Endodermal cell (in vitro differentiated cells): ENCODE measurements around the gene ARMC6. TPM values are rescaled to one million over a fixed set of nuclear protein-coding genes. Genes with fewer than 3 reads are reported as not detected.

Experiments
- DNase-seq: peaks from one replicate; pipeline ENCODE4 v3.0.0-alpha.2; 2017
- H3K27ac ChIP-seq: 2 replicates; pipeline ENCODE4 v1.5.1; 2013; ENCODE audit warnings: mild to moderate bottlenecking, low read depth, low read length, moderate library complexity
- H3K27me3 ChIP-seq: 2 replicates; pipeline ENCODE4 v1.6.1; 2013; ENCODE audit warnings: mild to moderate bottlenecking, low read length, moderate library complexity; ENCODE audit not compliant: insufficient read depth, control insufficient read depth, poor library complexity, severe bottlenecking
- H3K36me3 ChIP-seq: 2 replicates; pipeline ENCODE4 v1.7.0; 2013; ENCODE audit warnings: mild to moderate bottlenecking, low read length, moderate library complexity; ENCODE audit not compliant: control insufficient read depth, insufficient read depth
- H3K4me1 ChIP-seq: one replicate; pipeline ENCODE4 v1.7.0; 2013; ENCODE audit warnings: low read length; ENCODE audit not compliant: control insufficient read depth, insufficient read depth
- H3K4me3 ChIP-seq: 2 replicates; pipeline ENCODE4 v1.5.1; 2013; ENCODE audit warnings: mild to moderate bottlenecking, low read length, moderate library complexity
- H3K9ac ChIP-seq: 2 replicates; pipeline ENCODE4 v1.6.1; 2013; ENCODE audit warnings: mild to moderate bottlenecking, low read length, moderate library complexity; ENCODE audit not compliant: poor library complexity, severe bottlenecking; ENCODE audit errors: extremely low read depth
- H3K9me3 ChIP-seq: 2 replicates; pipeline ENCODE4 v1.6.1; 2013; ENCODE audit warnings: mild to moderate bottlenecking, low read length, moderate library complexity; ENCODE audit not compliant: control insufficient read depth
- H3K27ac Mint-ChIP-seq: 2 replicates; pipeline ENCODE4 v1.8.0; 2020; ENCODE audit warnings: mixed read lengths
- H3K27me3 Mint-ChIP-seq: 2 replicates; pipeline ENCODE4 v1.8.0; 2021; ENCODE audit warnings: mild to moderate bottlenecking, mixed read lengths; ENCODE audit not compliant: insufficient read depth
- H3K36me3 Mint-ChIP-seq: 2 replicates; pipeline ENCODE4 v1.8.0; 2020; ENCODE audit warnings: low read depth, mixed read lengths
- H3K4me1 Mint-ChIP-seq: 2 replicates; pipeline ENCODE4 v1.8.0; 2020; ENCODE audit warnings: mixed read lengths
- H3K4me3 Mint-ChIP-seq: 2 replicates; pipeline ENCODE4 v1.8.0; 2020; ENCODE audit warnings: mild to moderate bottlenecking, moderate library complexity, mixed read lengths
- H3K9me3 Mint-ChIP-seq: 2 replicates; pipeline ENCODE4 v1.8.0; 2020; ENCODE audit warnings: mild to moderate bottlenecking, mixed read lengths
- CTCF ChIP-seq: fragments of 200-600 bp; sonication (generic); conservative IDR thresholded peaks from 2 replicates; pipeline ENCODE4 v1.5.0; 2021; ENCODE audit warnings: antibody characterized with exemption, mild to moderate bottlenecking
- WGBS, 2 experiments: methylation state at CpG; one replicate each; pipeline versions ENCODE4 v1.1.5 to v1.1.7; 2013; ENCODE audit warnings: missing lambda C conversion rate in 2 of 2, mixed read lengths in 1 of 2; ENCODE audit not compliant: insufficient coverage in 1 of 2, insufficient read length in 1 of 2; 5-methylcytosine and 5-hydroxymethylcytosine counted together
- total RNA-seq, 2 donors: library from RNA; stranded (reverse); fragmentation: NEBNext Ultra II Directional in 1 of 2; extraction: Animal tissue kit (Norgen Biotek cat#: 25700) in 1 of 2; gene quantifications; 2 replicates in 1 of 2; 3 replicates in 1 of 2; pipeline ENCODE4 v1.2.1, GENCODE V29; 2021

The ARMC6 gene
- total RNA-seq, 2 donors from 2014 or later = 26.1 to 37.8 TPM

GRCh38 chr19:19083413-19084178 lies 50.2 kb downstream of the ARMC6 start:
- whole genome bisulfite sequencing, 2 experiments = 86 to 92% methylated on average over 3 to 10 of the region's 10 CpGs
- Histone ChIP-seq H3K4me3 (no peak overlapping the region), H3K9me3 (no peaks in the 10 kb centered on the region), H3K27ac (no peak overlapping the region), H3K27me3 (no peaks in the 10 kb centered on the region), H3K4me1 (no peaks in the 10 kb centered on the region), H3K9ac (no peak overlapping the region), H3K36me3 (no peaks in the 10 kb centered on the region)
- TF ChIP-seq CTCF = no peak
- DNase-seq = no peak
- Mint-ChIP-seq H3K4me3 (no peak overlapping the region), H3K27ac (no peak overlapping the region), H3K4me1 (no peaks in the 10 kb centered on the region), H3K27me3 (peaks cover 21% of the 10 kb centered on the region), H3K36me3 (no peaks in the 10 kb centered on the region), H3K9me3 (no peaks in the 10 kb centered on the region)

- 67 to 92% methylated on average over 1 to 2 of the region's 2 CpGs for WGBS, 2 experiments
- no peaks in the 10 kb centered on the region for H3K36me3 ChIP-seq
- no peak overlapping the region for H3K4me3 Mint-ChIP-seq
Observed at GRCh38 chr19:19087676-19088075, 54.3 kb downstream of the ARMC6 start.

GRCh38 chr19:19094513-19094912 lies 61.1 kb downstream of the ARMC6 start:
- Histone ChIP-seq H3K9me3 (no peaks in the 10 kb centered on the region), H3K27ac (no peak overlapping the region), H3K36me3 (no peaks in the 10 kb centered on the region), H3K9ac (no peak overlapping the region), H3K27me3 (no peaks in the 10 kb centered on the region), H3K4me3 (no peak overlapping the region), H3K4me1 (no peaks in the 10 kb centered on the region)
- peaks cover 8% of the 10 kb centered on the region for H3K36me3 Mint-ChIP-seq
- peaks cover 13% of the 10 kb centered on the region for H3K4me1 Mint-ChIP-seq
- no peak for TF ChIP-seq CTCF
- peaks cover 11% of the 10 kb centered on the region for H3K27me3 Mint-ChIP-seq
- no peak for DNase-seq
- H3K4me3 Mint-ChIP-seq = no peak overlapping the region
- H3K9me3 Mint-ChIP-seq = no peaks in the 10 kb centered on the region
- H3K27ac Mint-ChIP-seq = no peak overlapping the region
- WGBS, 2 experiments = 91 to 95% methylated on average over 7 of the region's 7 CpGs

More at GRCh38 chr19:19087676-19088075, 54.3 kb downstream of the ARMC6 start:
- no peak for TF ChIP-seq CTCF
- Histone ChIP-seq H3K4me1 (no peaks in the 10 kb centered on the region), H3K4me3 (no peak overlapping the region), H3K9me3 (no peaks in the 10 kb centered on the region), H3K27me3 (no peaks in the 10 kb centered on the region), H3K9ac (no peak overlapping the region), H3K27ac (no peak overlapping the region)
- H3K27me3 Mint-ChIP-seq = peaks cover 2% of the 10 kb centered on the region
- H3K36me3 Mint-ChIP-seq = no peaks in the 10 kb centered on the region
- H3K9me3 Mint-ChIP-seq = no peaks in the 10 kb centered on the region
- DNase-seq = no peak
- H3K27ac Mint-ChIP-seq = no peak overlapping the region
- peaks cover 13% of the 10 kb centered on the region for H3K4me1 Mint-ChIP-seq
